PC-3 (cell line): Measurements from ENCODE around the gene NUDT22. TPM values are rescaled to one million over a fixed set of nuclear protein-coding genes. Genes with fewer than 3 reads are reported as not detected.

Experiments used
- ATAC-seq: fragments of 200-7000 bp; cut with Tn5 transposase; 2 replicates; pipeline ENCODE4 v1.9.1; 2020; ENCODE audit warnings: mild to moderate bottlenecking, moderate library complexity
- BruUV-seq: library from RNA; stranded (reverse); fragments of 400-500 nt; replicated peaks from 2 replicates; lab custom pipeline; 2021; lab: Mats Ljungman, UMichigan
- CTCF ChIA-PET: fragments of 300-600 bp; sonication (Branson Sonifier 250); formaldehyde crosslinking; loops from one replicate; lab custom pipeline; 2022; ENCODE audit warnings: antibody characterized with exemption; lab: Charles Lee
- POLR2A ChIA-PET: fragments of 300-600 bp; sonication (Branson Sonifier 250); formaldehyde crosslinking; loops from one replicate; lab custom pipeline; 2022; ENCODE audit warnings: antibody characterized with exemption; ENCODE audit not compliant: unreplicated experiment; lab: Charles Lee
- DNase-seq: peaks from one replicate; pipeline ENCODE4 v3.0.0-alpha.2; 2015
- H2AFZ ChIP-seq: fragments of 300-600 bp; sonication (generic); 2 replicates; pipeline ENCODE4 v1.6.0; 2016; ENCODE audit warnings: antibody characterized with exemption, low read length
- H3F3A ChIP-seq: fragments of 300-600 bp; sonication (generic); one replicate; pipeline ENCODE4 v1.6.0; 2017; ENCODE audit warnings: antibody characterized with exemption, low read length, control low read depth, mild to moderate bottlenecking; ENCODE audit not compliant: unreplicated experiment
- H3K27ac ChIP-seq: fragments of 300-600 bp; sonication (generic); 2 replicates; pipeline ENCODE4 v1.5.1; 2016; ENCODE audit warnings: mild to moderate bottlenecking, low read length
- H3K27me3 ChIP-seq: fragments of 300-600 bp; sonication (generic); 2 replicates; pipeline ENCODE4 v1.6.1; 2016; ENCODE audit warnings: low read length, mixed read lengths
- H3K36me3 ChIP-seq: fragments of 300-600 bp; sonication (generic); 2 replicates; pipeline ENCODE4 v1.6.1; 2016; ENCODE audit warnings: low read depth, mixed run types, low read length, mixed read lengths
- H3K4me1 ChIP-seq: fragments of 300-600 bp; sonication (generic); 2 replicates; pipeline ENCODE4 v1.5.1; 2016; ENCODE audit warnings: low read length; ENCODE audit not compliant: insufficient read depth
- H3K4me2 ChIP-seq: fragments of 300-600 bp; sonication (generic); 2 replicates; pipeline ENCODE4 v1.6.0; 2016; ENCODE audit warnings: low read length
- H3K4me3 ChIP-seq: fragments of 300-600 bp; sonication (generic); 2 replicates; pipeline ENCODE4 v1.5.1; 2016; ENCODE audit warnings: mild to moderate bottlenecking, low read length, mixed read lengths
- H3K79me2 ChIP-seq: fragments of 300-600 bp; sonication (generic); 2 replicates; pipeline ENCODE4 v1.6.1; 2017; ENCODE audit warnings: low read length, mixed read lengths
- H3K9ac ChIP-seq: fragments of 300-600 bp; sonication (generic); 2 replicates; pipeline ENCODE4 v1.6.0; 2016; ENCODE audit warnings: mild to moderate bottlenecking, low read length
- H3K9me2 ChIP-seq: fragments of 300-600 bp; sonication (generic); replicated peaks from 2 replicates; pipeline ENCODE4 v1.6.1; 2016; ENCODE audit warnings: mixed run types, low read length, mixed read lengths
- H3K9me3 ChIP-seq: fragments of 300-600 bp; sonication (generic); 2 replicates; pipeline ENCODE4 v1.6.1; 2016; ENCODE audit warnings: low read length, mixed read lengths
- H4K20me1 ChIP-seq: fragments of 300-600 bp; sonication (generic); 2 replicates; pipeline ENCODE4 v1.6.1; 2016; ENCODE audit warnings: low read length, mixed read lengths
- CTCF ChIP-seq: fragments of 300-600 bp; sonication (generic); conservative IDR thresholded peaks from 2 replicates; pipeline ENCODE4 v1.5.1; 2017; ENCODE audit warnings: antibody characterized with exemption, low read depth, mild to moderate bottlenecking, low read length
- EZH2 ChIP-seq: fragments of 300-600 bp; sonication (generic); IDR thresholded peaks from one replicate; pipeline ENCODE4 v1.6.1; 2017; ENCODE audit warnings: antibody characterized with exemption, mild to moderate bottlenecking, low read length; ENCODE audit not compliant: unreplicated experiment
- EZH2phosphoT487 ChIP-seq: fragments of 300-600 bp; sonication (generic); IDR thresholded peaks from 2 replicates; pipeline ENCODE4 v1.6.1; 2018; ENCODE audit warnings: mild to moderate bottlenecking, antibody characterized with exemption, low read length, borderline replicate concordance
- intact Hi-C: fragments of 100-400 bp; cut with micrococcal nuclease; formaldehyde crosslinking; loops from 2 replicates; pipeline ENCODE4 v1.9.0; 2023
- total RNA-seq: library from RNA; depleted of rRNA; stranded (reverse); fragments of >200 nt; gene quantifications from 2 replicates; pipeline ENCODE4 v1.2.3, GENCODE V29; 2014

The NUDT22 gene
- total RNA-seq, 1 experiment from 2014 or later, result 98.3 TPM

GRCh38 chr11:64255135-64256128 is 29.4 kb downstream of the NUDT22 start:
- ATAC-seq, result no peak
- Histone ChIP-seq H3K9me3 (no peaks in the 10 kb centered on the region), H3K4me2 (no peak overlapping the region), H2AFZ (no peak overlapping the region), H3K4me1 (peaks cover 25% of the 10 kb centered on the region), H3K4me3 (no peak overlapping the region), H3K9me2 (no peaks in the 10 kb centered on the region), H3K27me3 (no peaks in the 10 kb centered on the region), H3K36me3 (peaks cover 32% of the 10 kb centered on the region), H3F3A (no peaks in the 10 kb centered on the region), H3K79me2 (peaks cover 25% of the 10 kb centered on the region), H4K20me1 (peaks cover 3% of the 10 kb centered on the region; the same call in 1 of the 2 replicates), H3K27ac (no peak overlapping the region), H3K9ac (no peak overlapping the region)
- ChIA-PET CTCF (no interaction called here), POLR2A (no interaction called here)
- BruUV-seq, result no TSS peak
- intact Hi-C loops, result no loop called here
- DNase-seq, result no peak
- no peak for TF ChIP-seq EZH2phosphoT487
- TF ChIP-seq CTCF, result no peak
- no peak for TF ChIP-seq EZH2

- CTCF ChIA-PET, result no interaction called here
- TF ChIP-seq EZH2phosphoT487 (no peak), EZH2 (no peak), CTCF (no peak)
- H3K9me3 ChIP-seq, result no peaks in the 10 kb centered on the region
- BruUV-seq, result no TSS peak
- POLR2A ChIA-PET, result no interaction called here
- intact Hi-C loops, result no loop called here
- no peak overlapping the region for H3K4me3 ChIP-seq
- DNase-seq, result no peak
- no peaks in the 10 kb centered on the region for H3F3A ChIP-seq
- peaks cover 25% of the 10 kb centered on the region for H3K79me2 ChIP-seq
- peaks cover 19% of the 10 kb centered on the region for H3K4me1 ChIP-seq
- no peak overlapping the region for H3K4me2 ChIP-seq
- peaks cover 38% of the 10 kb centered on the region for H3K36me3 ChIP-seq
- ATAC-seq, result no peak
- no peak overlapping the region for H3K9ac ChIP-seq
- no peaks in the 10 kb centered on the region for H3K27me3 ChIP-seq
- no peaks in the 10 kb centered on the region for H3K9me2 ChIP-seq
- H3K27ac ChIP-seq, result no peak overlapping the region
- H2AFZ ChIP-seq, result no peak overlapping the region
- peaks cover 3% of the 10 kb centered on the region; the same call in 1 of the 2 replicates for H4K20me1 ChIP-seq
Measured at GRCh38 chr11:64256300-64256699, 30.2 kb downstream of the NUDT22 start.

- Histone ChIP-seq H3K9me2 (no peaks in the 10 kb centered on the region), H3K27ac (no peak overlapping the region), H3K9me3 (no peaks in the 10 kb centered on the region), H2AFZ (no peak overlapping the region), H3K79me2 (peaks cover 6% of the 10 kb centered on the region), H3K4me1 (peaks cover 9% of the 10 kb centered on the region), H3K4me2 (no peak overlapping the region), H4K20me1 (peaks cover 3% of the 10 kb centered on the region; the same call in 1 of the 2 replicates), H3K4me3 (no peak overlapping the region), H3K27me3 (no peaks in the 10 kb centered on the region), H3K36me3 (peaks cover 51% of the 10 kb centered on the region), H3K9ac (no peak overlapping the region), H3F3A (no peaks in the 10 kb centered on the region)
- no peak for ATAC-seq
- ChIA-PET CTCF (no interaction called here), POLR2A (no interaction called here)
- intact Hi-C loops, result no loop called here
- no TSS peak for BruUV-seq
- no peak for TF ChIP-seq EZH2
- TF ChIP-seq EZH2phosphoT487, result no peak
- TF ChIP-seq CTCF, result no peak
- DNase-seq, result no peak
Measured at GRCh38 chr11:64258356-64258755, 32.3 kb downstream of the NUDT22 start.
